ENCODE data around the gene PBX1.

GRCh38 chr1:164644774-164645644, 86.0 kb downstream of the PBX1 start:
- TF ChIP-seq CTCF (IDR thresholded peaks at IDR 0.05) (no peak), POLR2AphosphoS5 (IDR thresholded peaks at IDR 0.05) (no peak)
